Measurements from ENCODE around the gene ATP6V1C2. TPM values are rescaled to one million over a fixed set of nuclear protein-coding genes. Genes with fewer than 3 reads are reported as not detected.

The ATP6V1C2 gene
- total and polyA plus RNA-seq, 2 experiments from 2014 or later, result 0.14 to 2.1 TPM

DNA sequence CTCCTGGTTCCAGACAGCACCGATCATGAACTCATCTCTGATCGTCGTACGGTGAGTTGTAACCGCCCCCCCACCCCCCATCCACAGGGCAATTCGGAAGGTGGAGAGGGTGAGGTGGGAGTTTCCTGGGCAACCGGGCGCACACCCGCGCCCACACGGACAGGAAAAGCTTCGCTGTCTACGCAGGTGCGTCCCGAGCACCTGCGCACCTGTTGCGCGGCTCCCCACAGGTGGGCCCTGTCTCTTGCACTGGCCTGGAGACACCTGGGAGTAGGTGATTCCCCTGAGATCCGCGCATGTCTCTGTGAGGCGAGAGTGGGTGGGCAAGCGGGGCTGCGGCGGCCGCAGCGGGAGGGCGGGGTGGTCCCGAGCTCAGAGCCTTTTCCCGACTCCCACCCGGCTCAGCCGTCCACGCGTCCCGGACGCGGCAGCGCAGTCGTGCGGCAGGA lies 459 bp upstream of the ATP6V1C2 start (continued):
- TF ChIP-seq ZNF462 (CRISPR knock-in tag; IDR thresholded peaks at IDR 0.05) (no peak), EZH2phosphoT487 (IDR thresholded peaks at IDR 0.05; ENCODE audit: unreplicated experiment) (no peak), JUNB (IDR thresholded peaks at IDR 0.05; ENCODE audit: unreplicated experiment) (no peak), POLR2AphosphoS5 (IDR thresholded peaks at IDR 0.05; ENCODE audit: low read depth) (no peak), NANOG (IDR thresholded peaks at IDR 0.05; ENCODE audit: borderline replicate concordance) (no peak), EZH2 (IDR thresholded peaks at IDR 0.05; ENCODE audit: low read depth, unreplicated experiment) (no peak), CTCF (conservative IDR thresholded peaks at IDR 0.05; ENCODE audit: low read depth in 2 of 2) (no peak), ZNF331 (CRISPR knock-in tag; IDR thresholded peaks at IDR 0.05; ENCODE audit: low read depth) (no peak), STAT1 (IDR thresholded peaks at IDR 0.05; ENCODE audit: unreplicated experiment) (no peak)
- TF ChIP-seq, protein P1, sequence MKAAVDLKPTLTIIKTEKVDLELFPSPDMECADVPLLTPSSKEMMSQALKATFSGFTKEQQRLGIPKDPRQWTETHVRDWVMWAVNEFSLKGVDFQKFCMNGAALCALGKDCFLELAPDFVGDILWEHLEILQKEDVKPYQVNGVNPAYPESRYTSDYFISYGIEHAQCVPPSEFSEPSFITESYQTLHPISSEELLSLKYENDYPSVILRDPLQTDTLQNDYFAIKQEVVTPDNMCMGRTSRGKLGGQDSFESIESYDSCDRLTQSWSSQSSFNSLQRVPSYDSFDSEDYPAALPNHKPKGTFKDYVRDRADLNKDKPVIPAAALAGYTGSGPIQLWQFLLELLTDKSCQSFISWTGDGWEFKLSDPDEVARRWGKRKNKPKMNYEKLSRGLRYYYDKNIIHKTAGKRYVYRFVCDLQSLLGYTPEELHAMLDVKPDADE (IDR thresholded peaks at IDR 0.05), result no peak
- TF ChIP-seq, protein P2, sequence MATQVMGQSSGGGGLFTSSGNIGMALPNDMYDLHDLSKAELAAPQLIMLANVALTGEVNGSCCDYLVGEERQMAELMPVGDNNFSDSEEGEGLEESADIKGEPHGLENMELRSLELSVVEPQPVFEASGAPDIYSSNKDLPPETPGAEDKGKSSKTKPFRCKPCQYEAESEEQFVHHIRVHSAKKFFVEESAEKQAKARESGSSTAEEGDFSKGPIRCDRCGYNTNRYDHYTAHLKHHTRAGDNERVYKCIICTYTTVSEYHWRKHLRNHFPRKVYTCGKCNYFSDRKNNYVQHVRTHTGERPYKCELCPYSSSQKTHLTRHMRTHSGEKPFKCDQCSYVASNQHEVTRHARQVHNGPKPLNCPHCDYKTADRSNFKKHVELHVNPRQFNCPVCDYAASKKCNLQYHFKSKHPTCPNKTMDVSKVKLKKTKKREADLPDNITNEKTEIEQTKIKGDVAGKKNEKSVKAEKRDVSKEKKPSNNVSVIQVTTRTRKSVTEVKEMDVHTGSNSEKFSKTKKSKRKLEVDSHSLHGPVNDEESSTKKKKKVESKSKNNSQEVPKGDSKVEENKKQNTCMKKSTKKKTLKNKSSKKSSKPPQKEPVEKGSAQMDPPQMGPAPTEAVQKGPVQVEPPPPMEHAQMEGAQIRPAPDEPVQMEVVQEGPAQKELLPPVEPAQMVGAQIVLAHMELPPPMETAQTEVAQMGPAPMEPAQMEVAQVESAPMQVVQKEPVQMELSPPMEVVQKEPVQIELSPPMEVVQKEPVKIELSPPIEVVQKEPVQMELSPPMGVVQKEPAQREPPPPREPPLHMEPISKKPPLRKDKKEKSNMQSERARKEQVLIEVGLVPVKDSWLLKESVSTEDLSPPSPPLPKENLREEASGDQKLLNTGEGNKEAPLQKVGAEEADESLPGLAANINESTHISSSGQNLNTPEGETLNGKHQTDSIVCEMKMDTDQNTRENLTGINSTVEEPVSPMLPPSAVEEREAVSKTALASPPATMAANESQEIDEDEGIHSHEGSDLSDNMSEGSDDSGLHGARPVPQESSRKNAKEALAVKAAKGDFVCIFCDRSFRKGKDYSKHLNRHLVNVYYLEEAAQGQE (IDR thresholded peaks at IDR 0.05; ENCODE audit: unreplicated experiment), result no peak
